GM19351 (cell line): ENCODE data around the gene PNPLA7.

Experiments used
- ATAC-seq: cut with Tn5 transposase; IDR thresholded peaks from one replicate; pipeline ENCODE4 v1.9.1; 2021; ENCODE audit warnings: mild to moderate bottlenecking, moderate library complexity; ENCODE audit not compliant: unreplicated experiment

The PNPLA7 gene

DNA sequence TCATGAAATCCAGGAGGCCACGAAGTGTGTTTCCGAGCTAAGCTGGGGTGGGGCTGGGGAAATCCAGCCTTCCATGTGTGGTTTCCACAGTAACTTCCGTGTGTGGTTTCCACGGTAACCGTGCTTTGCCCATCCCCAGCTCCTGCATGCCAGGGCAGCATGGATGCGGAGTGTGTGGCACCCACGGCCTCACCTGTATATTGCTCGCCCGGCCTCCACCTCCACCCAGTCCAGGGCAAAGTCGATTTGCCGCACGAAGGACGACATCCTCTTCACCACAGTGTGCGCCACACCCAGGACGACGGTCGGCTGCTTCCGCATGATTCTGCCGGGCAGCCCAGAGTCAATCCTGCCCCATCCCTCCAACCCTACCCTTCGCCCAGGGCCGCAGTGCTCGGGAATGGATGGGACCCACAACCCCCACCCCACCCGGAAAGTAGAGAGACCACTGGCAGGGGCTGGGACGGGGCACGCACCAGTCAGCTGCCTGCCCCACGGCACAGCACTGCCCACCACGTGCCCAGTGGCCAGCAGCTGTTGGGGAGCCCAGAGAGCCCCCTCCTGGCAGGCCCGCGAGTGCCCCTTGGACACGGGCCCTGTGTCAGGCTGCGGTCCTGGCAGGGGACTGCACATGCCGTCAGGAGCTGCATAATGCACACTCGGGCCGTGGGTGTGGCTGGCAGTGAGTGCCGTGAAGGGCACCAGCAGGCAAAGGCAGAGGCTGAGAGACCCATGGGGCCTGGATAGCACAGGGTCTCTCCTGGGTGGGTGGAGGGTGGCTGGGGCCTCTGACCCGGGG, 52.1 kb downstream of the PNPLA7 start:
- no peak for ATAC-seq

DNA sequence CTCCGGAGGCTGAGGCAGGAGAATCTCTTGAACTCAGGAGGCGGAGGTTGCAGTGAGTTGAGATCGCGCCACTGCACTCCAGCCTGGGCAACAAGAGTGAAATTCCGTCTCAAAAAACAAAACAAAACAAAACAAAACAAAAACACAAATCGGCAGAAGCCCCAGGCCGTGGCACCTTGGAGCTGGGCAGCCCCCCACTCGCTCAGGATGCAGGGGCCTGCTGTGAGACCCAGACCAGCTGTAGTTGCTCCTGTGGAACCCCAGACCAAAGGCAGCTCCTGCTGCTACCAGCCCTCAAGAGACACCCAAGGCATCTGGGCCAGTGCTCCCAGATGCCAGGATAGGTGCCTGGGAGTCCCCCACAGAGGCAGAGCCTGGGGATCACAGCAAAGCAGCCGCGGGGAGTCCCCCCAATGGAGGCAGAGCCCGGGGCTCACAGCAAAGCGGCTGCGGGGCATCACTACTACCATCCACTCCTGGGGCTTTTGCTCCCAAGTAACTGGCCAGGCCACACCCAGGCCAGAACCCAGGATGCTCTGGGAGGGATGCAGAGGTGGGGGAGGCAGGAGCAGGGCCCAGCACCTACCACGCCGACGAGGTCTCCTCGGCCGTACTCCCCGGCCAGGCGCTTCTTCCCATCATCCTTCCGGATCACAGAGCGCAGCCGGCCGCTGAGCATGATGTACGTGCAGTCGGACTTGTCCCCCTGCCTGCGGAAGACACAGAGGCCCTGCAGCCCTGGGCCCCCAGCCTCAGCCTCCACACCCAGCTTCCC, 53.4 kb downstream of the PNPLA7 start:
- ATAC-seq, result no peak

DNA sequence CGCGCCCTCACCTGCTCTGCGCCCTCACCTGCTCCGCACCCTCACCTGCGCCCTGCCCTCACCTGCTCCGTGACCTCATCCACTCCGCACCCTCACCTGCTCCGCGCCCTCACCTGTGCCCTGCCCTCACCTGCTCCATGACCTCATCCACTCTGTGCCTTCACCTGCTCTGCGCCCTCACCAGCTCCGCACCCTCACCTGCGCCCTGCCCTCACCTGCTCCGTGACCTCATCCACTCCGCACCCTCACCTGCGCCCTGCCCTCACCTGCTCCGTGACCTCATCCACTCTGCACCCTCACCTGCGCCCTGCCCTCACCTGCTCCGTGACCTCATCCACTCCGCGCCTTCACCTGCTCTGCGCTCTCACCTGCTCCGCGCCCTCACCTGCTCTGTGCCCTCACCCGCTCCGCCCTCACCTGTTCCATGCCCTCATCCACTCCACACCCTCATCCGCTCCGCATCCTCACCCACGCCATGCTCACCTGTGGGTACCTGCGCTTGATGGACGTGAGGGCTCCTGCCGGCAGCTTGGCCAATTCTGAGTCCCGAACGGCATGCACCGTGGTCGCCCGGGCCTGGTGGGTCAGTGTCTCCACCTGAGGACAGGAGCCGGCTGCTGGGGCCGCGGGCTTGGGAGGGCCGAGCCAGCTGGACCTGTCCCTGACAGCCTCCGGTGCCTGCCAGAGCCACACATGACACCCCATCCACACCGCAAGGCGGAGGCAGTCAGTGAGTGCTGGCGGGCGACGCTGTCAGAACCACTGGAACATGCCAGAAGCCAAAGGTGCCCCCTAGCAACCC, 55.5 kb downstream of the PNPLA7 start:
- ATAC-seq, result no peak

GRCh38 chr9:137494104-137494544, 56.1 kb downstream of the PNPLA7 start:
- ATAC-seq, result no peak

DNA sequence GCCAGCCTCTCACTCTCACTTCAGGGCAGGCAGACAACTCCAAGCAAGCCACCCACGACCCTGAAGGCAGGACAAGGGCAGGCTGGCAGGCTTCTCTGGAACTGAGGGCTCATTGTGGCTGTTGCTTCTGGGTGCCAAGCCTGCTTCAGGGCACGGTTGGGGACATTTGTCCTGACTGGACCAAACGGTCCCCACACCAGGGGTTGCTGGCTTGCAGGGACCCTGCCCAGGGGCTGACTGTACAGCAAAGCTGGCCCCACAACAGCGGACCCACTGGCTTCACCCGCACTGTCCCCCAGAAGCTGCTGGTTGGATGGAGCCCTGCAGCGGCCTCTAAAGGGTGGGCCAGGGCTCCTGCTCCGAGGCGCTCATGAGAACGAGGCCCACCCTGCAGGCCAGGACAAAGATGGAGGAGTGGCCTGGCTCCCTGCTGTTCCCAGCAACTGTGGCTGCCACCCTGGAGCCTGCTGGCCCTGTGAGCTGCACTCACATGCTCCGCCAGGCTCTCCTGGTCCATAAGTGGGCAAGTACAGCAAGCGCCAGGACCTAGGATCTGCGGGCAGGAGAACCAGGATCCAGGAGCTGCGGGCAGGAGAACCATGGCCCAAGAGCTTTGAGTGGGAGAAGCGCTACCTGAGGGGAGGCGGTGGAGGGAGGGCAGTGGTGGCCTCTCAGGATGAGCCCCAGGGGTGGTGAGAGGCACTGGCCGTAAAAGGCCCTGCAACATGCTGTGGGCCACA, 56.7 kb downstream of the PNPLA7 start:
- ATAC-seq, result no peak

DNA sequence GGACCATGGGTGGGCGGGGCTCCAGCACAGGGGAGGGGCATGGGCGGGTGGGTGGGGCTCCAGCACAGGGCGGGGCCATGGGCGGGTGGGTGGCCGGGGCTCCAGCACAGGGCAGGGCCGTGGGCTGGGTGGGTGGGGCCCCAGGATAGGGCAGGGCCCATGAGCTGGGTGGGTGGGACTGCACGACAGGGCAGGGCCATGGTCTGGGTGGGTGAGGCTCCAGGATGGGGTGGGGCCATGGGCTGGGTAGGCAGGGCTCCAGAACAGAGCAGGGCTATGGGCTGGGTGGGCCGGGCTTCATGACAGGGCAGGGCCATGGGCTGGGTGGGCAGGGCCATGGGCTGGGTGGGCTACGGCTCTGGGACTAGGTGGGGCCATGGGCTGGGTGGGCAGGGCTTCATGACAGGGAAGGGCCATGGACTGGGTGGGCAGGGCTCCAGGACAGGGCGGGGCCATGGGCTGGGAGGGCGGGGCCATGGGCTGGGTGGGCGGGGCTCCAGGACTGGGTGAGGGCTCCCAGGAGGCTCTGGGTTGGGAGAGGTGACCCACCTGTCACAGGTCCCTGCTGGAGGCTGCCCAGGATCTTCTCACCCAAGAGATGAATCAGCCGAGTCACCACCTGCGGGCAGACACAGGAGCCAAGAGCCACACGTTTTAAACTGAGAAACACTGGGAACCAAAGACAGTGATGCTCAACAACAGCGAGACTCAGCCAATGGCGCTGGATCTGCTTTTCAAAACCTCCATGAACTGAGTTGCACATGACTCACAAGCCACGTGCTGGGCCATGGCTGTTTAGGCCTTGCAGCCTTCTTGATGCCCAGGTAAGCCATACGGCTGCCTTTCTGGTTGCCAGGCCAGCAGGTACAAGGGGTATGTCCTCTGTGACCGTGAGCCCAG, 57.5 kb downstream of the PNPLA7 start:
- no peak for ATAC-seq

GRCh38 chr9:137491735-137492432, 58.3 kb downstream of the PNPLA7 start:
- no peak for ATAC-seq

DNA sequence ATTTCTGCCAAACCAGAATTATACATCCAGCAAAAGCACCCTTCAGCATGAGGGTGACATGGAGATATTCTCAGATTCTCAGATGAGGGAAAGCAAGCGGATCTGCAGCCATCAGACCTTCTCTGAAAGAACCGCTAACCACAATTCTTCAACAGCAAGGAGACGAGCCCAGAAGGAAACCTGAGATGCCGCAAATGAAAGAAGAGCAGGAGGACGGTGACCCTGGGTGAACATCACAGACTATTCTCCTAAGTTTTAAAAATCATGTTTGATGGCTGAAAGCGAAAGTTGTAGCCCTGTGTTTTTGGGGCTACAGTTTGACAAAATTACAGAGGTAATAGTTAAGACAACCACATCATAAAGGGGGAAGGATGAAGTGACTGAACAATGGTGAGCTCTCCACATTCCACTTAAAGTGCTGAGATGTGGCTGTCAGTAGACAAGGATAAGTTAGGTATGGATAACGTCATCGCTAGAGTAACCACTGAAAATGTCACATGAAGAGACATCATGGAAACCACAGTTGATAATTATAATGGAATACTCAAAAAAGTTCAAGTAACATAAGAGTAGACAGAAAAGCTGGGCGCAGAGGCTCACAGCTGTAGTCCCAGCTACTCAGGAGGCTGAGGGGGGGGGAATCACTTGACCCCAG, 59.5 kb downstream of the PNPLA7 start:
- no peak for ATAC-seq

- ATAC-seq, result no peak
These were observed 61.3 kb downstream of the PNPLA7 start for GRCh38 chr9:137488906-137489305.

- no peak for ATAC-seq
These were observed 61.9 kb downstream of the PNPLA7 start for GRCh38 chr9:137488327-137488653.

GRCh38 chr9:137487454-137488326, 62.5 kb downstream of the PNPLA7 start:
- no peak for ATAC-seq

DNA sequence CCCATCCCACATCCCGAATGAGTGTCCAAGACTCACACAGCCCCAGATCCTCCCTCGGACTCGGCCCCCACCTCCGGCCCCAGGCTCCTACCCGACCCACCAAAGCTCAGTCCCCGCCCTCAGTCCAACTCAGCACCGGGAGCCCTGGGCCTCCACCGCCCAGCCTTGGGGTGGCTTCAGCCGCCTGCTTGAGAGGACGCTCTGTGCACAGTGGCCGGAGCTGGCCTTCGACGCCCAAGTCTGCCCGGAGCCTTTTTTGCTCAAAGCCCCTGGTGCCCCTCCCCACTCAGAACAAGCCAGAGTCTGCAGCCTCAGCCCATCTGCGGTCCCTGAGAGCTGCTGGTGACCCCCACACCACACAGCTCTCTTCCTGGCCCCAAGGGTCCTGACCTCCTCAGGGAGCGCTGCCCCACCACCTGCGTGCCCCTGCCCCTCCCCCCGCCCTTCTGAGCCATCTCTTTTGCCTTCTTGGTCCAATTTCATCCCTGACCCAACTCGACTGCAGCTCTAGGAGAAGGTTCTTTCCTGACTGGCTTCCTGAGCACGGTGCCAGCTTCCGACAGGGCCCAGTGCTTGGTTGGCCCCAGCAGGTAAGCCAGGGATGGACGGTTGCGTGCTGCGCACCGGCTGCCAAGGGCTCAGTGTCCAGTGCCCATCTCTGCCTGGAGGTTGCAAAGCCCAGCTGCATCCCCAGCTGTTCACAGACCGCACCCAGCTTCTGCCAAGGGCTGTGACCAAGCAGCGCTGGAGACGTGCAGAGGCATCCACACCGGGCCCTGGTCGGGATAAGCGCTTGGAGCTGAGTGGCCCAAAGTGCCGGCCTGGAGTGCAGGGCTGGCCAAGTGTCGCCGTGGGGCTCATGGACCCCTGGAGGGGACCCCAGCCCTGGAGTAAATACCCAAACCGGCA, 63.4 kb downstream of the PNPLA7 start:
- ATAC-seq, result no peak

- no peak for ATAC-seq
These were observed 64.1 kb downstream of the PNPLA7 start for GRCh38 chr9:137486141-137486490.

DNA sequence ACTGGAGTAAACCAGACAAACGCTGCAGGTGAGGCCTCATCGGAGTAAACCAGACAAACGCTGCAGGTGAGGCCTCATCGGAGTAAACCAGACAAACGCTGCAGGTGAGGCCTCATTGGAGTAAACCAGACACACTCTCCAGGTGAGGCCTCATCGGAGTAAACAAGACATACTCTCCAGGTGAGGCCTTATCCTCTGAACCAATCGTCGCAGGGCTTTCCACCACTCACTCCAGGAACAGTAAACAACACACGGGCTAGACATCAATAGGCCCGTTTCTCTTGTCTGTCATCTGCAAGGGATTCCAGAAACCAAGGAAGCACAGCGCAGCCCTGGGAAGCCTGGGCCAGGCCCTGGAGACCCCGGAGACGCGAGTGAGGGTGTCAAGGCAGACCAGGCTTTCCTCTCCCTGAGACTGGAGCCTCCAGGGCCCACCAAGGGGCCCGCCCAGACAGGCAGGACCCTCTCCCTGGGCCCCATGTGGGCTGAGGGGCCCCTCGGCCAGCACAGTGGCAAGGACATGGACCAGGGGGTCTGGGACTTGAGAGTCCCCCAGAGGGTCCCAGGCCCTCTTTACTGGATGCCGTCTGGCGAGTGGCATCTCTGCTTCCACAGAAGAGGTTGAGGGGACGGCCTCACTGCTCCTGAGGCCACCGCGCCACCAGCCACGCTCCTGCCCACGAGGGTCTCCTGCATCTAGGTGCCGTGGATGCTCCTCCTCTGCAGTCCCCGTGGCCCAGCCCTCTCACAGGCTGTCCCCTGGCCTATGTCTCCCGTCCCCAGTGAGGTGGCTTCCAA, 64.7 kb downstream of the PNPLA7 start:
- ATAC-seq, result no peak

DNA sequence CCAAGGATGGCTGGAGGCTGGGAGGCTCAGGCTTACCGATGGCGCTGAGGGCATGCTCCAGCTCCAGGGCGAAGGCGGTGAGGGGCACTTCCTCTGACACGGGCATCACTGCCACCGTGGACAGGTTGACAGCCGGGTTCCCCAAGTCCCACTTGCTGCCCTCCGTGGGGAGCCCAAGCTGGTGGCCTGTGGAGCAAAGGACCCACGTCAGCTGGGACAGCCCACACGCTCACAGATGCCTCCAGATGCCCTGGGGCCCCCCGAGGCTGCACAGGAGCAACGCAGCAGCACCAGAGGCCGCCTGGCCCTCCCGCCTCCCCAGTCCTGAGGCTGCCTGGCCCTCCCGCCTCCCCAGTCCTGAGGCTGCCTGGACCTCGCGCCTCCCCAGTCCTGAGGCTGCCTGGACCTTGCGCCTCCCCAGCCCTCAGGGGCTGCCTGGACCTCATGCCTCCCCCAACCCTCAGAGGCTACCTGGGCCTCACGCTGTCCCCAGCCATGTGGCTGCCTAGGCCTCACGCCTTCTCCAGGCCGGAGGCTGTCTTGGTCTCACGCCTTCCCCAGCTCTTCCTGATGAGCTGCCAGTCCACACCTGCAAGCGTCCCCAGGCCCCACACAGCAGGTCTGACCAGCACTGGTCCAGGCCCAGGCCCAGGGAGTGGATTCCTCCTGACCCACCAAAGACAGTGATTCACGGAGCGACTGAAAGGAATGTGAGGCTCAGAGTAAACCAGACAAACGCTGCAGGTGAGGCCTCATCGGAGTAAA, 65.5 kb downstream of the PNPLA7 start:
- ATAC-seq, result no peak
